ENCODE measurements around the gene PARVA. TPM values are rescaled to one million over a fixed set of nuclear protein-coding genes. Genes with fewer than 3 reads are reported as not detected.
A peak's percentile ranks its signal among the peaks of the same experiment; 100 is the strongest.

PARVA gene
- total RNA-seq, 4 donors from 2014 or later = 64.2 to 85.0 (median 70.5) TPM

DNA sequence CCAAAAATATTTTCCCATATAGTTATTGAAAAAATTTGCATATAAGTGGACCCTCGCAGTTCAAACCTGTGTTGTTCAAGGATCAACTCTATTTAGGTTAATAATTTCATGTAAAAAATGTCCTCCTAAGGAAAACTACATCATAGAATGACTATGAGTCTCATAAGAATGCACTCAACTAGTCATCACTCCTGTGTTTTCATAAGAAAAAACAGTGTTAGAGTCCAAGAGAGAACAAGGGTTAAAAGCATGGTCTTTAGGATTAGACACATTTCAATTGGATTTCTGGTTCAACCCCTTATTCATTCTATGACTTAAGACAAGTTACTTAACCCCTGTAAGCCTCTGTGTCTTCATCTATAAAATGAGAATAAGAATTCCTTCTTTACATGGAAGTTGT lies 5.1 kb downstream of the PARVA start:
- peaks cover 0 to 13% (median 0%) of the 10 kb centered on the region in 3 donors for H3K36me3 ChIP-seq
- H3K4me3 ChIP-seq = no peak overlapping the region
- H3K9me3 ChIP-seq = no peaks in the 10 kb centered on the region
- DNase-seq (ENCODE audit: low spot score in 2 of 2) = no peak
- H3K4me1 ChIP-seq = peaks cover 0 to 60% (median 14%) of the 10 kb centered on the region in 4 donors
- TF ChIP-seq, protein P1, sequence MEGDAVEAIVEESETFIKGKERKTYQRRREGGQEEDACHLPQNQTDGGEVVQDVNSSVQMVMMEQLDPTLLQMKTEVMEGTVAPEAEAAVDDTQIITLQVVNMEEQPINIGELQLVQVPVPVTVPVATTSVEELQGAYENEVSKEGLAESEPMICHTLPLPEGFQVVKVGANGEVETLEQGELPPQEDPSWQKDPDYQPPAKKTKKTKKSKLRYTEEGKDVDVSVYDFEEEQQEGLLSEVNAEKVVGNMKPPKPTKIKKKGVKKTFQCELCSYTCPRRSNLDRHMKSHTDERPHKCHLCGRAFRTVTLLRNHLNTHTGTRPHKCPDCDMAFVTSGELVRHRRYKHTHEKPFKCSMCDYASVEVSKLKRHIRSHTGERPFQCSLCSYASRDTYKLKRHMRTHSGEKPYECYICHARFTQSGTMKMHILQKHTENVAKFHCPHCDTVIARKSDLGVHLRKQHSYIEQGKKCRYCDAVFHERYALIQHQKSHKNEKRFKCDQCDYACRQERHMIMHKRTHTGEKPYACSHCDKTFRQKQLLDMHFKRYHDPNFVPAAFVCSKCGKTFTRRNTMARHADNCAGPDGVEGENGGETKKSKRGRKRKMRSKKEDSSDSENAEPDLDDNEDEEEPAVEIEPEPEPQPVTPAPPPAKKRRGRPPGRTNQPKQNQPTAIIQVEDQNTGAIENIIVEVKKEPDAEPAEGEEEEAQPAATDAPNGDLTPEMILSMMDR (IDR thresholded peaks at IDR 0.05) = no peak
- TF ChIP-seq EP300 (IDR thresholded peaks at IDR 0.05) = no peak
- TF ChIP-seq POLR2A (IDR thresholded peaks at IDR 0.05) = no peak
- H3K27ac ChIP-seq = no peak overlapping the region
- WGBS, 2 donors = 89 to 98% methylated on average over 1 of the region's 1 CpG
- H3K27me3 ChIP-seq = no peaks in the 10 kb centered on the region

DNA sequence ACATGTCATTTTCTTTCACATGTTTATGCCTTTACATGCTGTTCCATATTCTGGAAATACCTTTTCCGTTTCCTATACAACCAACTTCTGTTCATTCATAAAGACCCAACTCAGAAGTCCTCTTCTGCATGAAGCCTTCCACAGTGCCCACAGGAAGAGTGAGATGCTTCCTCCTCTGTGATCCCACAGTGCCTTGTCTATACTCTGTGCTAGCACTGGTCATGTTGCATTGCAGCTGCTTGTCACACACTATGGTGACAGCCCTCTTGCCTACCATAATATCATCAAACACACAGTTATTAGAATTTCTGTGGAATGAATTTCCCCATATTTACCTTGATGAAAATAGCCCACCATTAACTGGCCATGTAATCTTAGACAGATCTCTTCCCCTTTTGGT lies 8.9 kb downstream of the PARVA start:
- H3K36me3 ChIP-seq = peaks cover 0 to 8% (median 0%) of the 10 kb centered on the region in 3 donors
- TF ChIP-seq EP300 (IDR thresholded peaks at IDR 0.05) (no peak), POLR2A (IDR thresholded peaks at IDR 0.05) (no peak)
- TF ChIP-seq, protein P1 (IDR thresholded peaks at IDR 0.05) = no peak
- WGBS, 2 donors = 86 to 94% methylated on average over 1 of the region's 1 CpG
- peak overlapping the region in 2 of 4 donors; percentile 57 to 68 for H3K27ac ChIP-seq
- peaks cover 0 to 67% (median 18%) of the 10 kb centered on the region in 4 donors for H3K4me1 ChIP-seq
- H3K4me3 ChIP-seq = no peak overlapping the region
- no peaks in the 10 kb centered on the region for H3K27me3 ChIP-seq
- no peak for DNase-seq (ENCODE audit: low spot score in 2 of 2)
- no peaks in the 10 kb centered on the region for H3K9me3 ChIP-seq

DNA sequence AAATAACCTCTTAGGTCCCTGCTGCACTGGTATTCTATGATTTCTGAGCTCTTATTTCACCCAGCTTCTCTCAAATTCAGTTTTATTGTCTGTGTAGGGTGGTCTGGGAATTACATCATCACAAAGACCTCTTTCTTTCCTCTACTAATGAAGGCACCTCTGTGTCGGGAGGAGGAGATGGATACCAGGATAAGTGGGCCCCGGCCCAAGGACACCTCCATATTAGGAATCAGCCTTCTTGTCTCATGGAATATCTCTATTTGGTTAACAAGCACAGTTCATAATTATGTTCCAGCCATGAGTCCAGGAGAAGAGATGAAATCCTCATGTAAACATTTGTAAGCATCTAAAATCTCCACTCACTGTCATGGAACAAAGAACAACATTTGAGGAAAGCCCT lies 9.4 kb downstream of the PARVA start:
- no peaks in the 10 kb centered on the region for H3K27me3 ChIP-seq
- H3K4me1 ChIP-seq = peaks cover 0 to 71% (median 18%) of the 10 kb centered on the region in 4 donors
- no peak for TF ChIP-seq EP300 (IDR thresholded peaks at IDR 0.05)
- TF ChIP-seq, protein P1 (IDR thresholded peaks at IDR 0.05) = no peak
- no peak for TF ChIP-seq POLR2A (IDR thresholded peaks at IDR 0.05)
- peak overlapping the region in 3 of 4 donors; percentile 31 to 68 (median 57) for H3K27ac ChIP-seq
- peaks cover 0 to 3% (median 0%) of the 10 kb centered on the region in 3 donors for H3K36me3 ChIP-seq
- no peak overlapping the region for H3K4me3 ChIP-seq
- H3K9me3 ChIP-seq = no peaks in the 10 kb centered on the region
- DNase-seq (ENCODE audit: low spot score in 2 of 2) = no peak
- 18 to 29% methylated on average over 2 of the region's 2 CpGs for WGBS, 2 donors

DNA sequence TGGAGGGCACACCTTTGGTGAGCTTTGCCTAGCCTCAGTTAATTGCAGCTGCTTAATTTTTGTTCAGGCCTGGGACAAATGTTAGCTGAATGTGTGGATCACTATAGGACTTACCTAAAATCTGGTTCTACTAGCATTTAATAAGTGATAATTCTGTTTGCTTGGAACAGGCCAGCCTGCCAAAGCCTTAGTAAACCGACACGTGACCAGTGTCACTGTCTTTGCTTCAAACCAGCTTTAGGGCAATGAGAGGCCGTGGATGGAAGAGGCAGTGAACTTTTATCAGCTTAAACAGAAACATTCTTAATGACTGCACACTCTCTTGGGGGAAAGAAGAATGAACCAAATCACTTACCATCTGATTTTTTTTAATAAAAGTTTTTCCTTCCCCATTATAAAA lies 10.8 kb downstream of the PARVA start:
- H3K27ac ChIP-seq = peak overlapping the region in 3 of 4 donors; percentile 39 to 70 (median 68)
- peaks cover 0 to 1% (median 0%) of the 10 kb centered on the region in 3 donors for H3K36me3 ChIP-seq
- peaks cover 0 to 73% (median 18%) of the 10 kb centered on the region in 4 donors for H3K4me1 ChIP-seq
- TF ChIP-seq EP300 (IDR thresholded peaks at IDR 0.05) (no peak), POLR2A (IDR thresholded peaks at IDR 0.05) (no peak)
- TF ChIP-seq, protein P1 (IDR thresholded peaks at IDR 0.05) = no peak
- DNase-seq (ENCODE audit: low spot score in 2 of 2) = no peak
- peaks cover 0 to 2% (median 0%) of the 10 kb centered on the region in 4 donors for H3K9me3 ChIP-seq
- 34 to 38% methylated on average over 3 of the region's 3 CpGs for WGBS, 2 donors
- no peak overlapping the region for H3K4me3 ChIP-seq
- no peaks in the 10 kb centered on the region for H3K27me3 ChIP-seq

DNA sequence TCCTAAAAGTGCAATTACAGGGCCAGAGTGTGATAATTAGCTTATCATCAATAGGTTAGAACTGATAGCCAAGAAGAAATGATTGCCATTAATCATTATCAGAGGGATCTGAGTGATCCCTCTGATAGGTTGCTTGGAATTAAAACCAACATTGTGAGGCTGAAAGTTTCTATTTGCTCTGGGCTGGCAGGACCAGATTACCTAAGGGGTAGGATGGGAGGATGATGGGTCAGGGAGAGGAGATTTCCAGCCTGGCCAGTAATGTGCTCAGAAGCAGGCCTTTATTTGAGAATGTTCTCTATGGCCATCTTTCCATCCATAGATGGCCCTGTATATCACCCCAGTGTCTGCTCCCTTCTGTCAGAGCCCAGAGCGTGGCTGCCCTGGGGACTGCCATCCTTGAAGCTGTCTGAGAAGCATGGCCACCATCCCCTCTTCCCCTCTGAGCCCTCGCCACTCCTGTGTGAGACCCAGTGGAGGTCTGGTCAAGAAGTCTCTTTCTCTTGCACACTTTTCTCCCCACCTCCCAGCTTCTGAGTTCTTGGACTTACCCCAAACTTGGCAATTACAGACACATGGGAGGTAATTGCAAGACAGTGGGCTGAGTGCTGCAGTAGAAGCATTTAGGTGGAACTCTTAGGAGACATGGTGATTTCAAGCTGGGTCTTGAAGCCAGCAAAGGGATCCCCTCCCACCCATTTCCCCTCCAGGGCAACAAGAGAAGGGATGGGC lies 11.7 kb downstream of the PARVA start:
- WGBS, 2 donors = 80 to 96% methylated on average over 2 of the region's 2 CpGs
- no peak for TF ChIP-seq POLR2A (IDR thresholded peaks at IDR 0.05)
- no peak for TF ChIP-seq EP300 (IDR thresholded peaks at IDR 0.05)
- TF ChIP-seq, protein P1 (IDR thresholded peaks at IDR 0.05) = no peak
- H3K9me3 ChIP-seq = peaks cover 0 to 7% (median 0%) of the 10 kb centered on the region in 4 donors
- peak overlapping the region in 2 of 4 donors; percentile 59 to 70 for H3K27ac ChIP-seq
- no peak overlapping the region for H3K4me3 ChIP-seq
- DNase-seq (ENCODE audit: low spot score in 2 of 2) = no peak
- no peaks in the 10 kb centered on the region for H3K27me3 ChIP-seq
- peaks cover 0 to 6% (median 0%) of the 10 kb centered on the region in 3 donors for H3K36me3 ChIP-seq
- H3K4me1 ChIP-seq = peaks cover 0 to 72% (median 18%) of the 10 kb centered on the region in 4 donors
